Activated T-cell treated with anti-CD3 and anti-CD28 coated beads for 1 hour (primary cell): Measurements from ENCODE around the gene IER5L.
"Not testable (repeated sequence)": the region's sequence is repeated elsewhere in the genome, so short reads cannot be mapped to it uniquely, and the experiment has no call there.

Experiments used
- DNase-seq: peaks from one replicate; pipeline ENCODE4 v3.0.0-alpha.2; 2020; ENCODE audit warnings: low read depth

Gene IER5L

GRCh38 chr9:129202613-129203555 is 24.8 kb upstream of the IER5L start:
- peak; percentile 90 for DNase-seq

- no peak for DNase-seq
Observed at GRCh38 chr9:129201866-129202265, 23.8 kb upstream of the IER5L start.

DNA sequence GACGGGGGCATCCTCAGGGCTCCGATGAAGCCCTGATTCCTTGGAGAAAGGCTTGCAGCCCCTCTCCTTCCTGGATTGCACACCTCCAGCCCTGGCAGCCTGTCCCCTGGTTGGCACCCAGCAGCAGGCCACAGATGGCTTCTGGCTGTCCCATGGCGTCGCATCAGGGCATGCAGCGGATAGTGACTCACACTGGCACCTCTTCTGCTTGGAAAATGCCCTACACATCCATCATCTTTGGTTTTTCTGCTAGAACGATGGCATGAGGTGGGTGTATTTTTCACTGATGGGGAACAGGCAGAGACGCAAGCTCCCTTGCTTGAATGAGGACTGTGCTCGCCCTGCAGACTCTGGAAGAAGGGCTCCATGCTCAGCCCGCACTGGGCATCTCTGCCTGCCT is 23.2 kb upstream of the IER5L start:
- DNase-seq, result no peak

GRCh38 chr9:129200255-129200654 is 22.2 kb upstream of the IER5L start:
- no peak for DNase-seq

GRCh38 chr9:129199044-129199435 is 21.0 kb upstream of the IER5L start:
- no peak for DNase-seq

DNA sequence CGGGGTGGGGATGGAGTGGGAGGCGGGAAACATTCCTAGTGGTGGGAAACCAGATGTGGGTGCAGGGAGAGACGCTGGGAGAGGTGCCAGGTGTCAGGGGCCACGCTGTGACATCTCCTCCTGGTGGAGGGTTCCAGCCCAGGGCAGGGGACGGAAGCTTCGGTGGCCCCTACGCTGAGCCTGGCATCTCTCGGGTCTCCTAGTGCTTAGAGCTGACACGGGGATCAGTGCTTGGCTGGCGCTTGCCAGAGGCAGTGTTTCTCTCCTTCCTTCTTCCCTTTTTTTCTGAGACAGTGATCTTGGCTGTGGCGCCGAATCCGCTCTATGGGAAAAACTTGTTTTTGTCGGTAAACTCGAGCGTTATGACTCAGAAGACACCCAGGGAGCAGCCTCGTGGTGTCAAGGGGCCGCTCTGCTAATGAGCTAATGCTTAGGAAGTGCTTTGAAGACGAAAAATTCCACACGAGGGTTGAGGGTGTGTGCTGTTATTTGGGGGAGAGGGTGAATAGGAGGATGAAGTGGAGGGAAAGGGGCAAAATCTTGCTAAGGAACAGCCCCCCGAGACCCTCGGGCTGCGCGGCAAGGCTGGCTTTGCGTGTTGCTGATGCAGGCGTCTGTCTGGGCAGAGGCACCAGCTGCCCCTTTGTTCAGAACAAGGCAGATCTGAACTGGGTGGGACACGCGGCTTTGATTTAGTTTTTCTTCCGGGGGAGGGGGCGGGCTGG is 20.4 kb upstream of the IER5L start:
- DNase-seq, result no peak

DNA sequence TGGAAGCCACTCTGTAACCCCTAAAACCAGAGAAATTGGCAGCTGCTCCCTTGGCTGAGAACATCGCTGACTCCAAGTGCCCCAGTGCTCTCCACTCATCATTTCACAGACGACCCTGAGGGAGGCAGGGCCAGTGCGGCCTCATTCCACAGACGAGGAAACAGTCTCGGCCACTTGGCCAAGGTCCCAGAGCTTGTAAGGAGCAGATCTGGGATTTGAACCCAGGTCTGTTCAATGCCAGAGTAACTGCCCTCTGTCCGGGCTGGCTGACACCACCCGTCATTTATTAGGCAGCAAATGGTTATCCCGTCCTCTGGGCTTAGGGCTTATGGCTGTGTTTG is 19.9 kb upstream of the IER5L start:
- DNase-seq, result no peak

- not testable (repeated sequence) for DNase-seq
Observed at GRCh38 chr9:129197045-129197444, 19.0 kb upstream of the IER5L start.

- no peak for DNase-seq
Observed at GRCh38 chr9:129195606-129196005, 17.5 kb upstream of the IER5L start.

DNA sequence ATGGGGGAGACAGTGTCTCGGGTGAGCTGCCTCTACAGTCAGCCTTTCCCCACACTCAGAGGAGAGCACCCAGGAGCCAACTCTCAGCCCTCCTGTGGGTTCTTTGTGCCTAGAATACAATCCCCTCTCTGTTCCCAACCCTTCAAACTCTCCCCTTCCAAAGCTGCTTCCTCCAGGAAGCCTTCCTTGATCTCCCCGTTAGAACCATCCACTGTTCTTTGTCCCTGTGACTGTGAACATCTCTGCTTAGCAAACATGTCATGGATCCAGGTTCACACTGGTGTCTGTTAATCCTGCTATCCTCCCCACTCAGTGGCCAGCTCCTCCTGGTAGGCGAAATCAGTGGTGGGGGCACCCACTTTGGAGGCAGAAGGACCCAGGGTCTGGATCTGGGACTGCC is 16.2 kb upstream of the IER5L start:
- DNase-seq, result no peak

GRCh38 chr9:129193655-129194054 is 15.6 kb upstream of the IER5L start:
- no peak for DNase-seq

- no peak for DNase-seq
Observed at GRCh38 chr9:129191234-129191633, 13.2 kb upstream of the IER5L start.

DNA sequence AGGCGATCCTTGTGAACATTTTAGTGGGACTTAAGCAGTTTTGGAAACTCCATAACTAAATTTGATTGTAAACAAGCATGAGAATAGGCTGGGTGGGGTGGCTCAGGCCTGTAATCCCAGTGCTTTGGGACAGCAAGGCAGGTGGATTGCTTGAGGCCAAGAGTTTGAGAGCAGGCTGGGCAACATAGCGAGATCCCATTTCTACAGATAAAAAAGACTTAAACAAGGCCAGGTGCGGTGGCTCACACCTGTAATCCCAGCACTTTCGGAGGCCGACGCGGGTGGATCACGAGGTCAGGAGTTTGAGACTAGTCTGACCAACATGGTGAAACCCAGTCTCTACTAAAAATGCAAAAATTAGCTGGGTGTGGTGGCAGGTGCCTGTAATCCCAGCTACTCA is 11.9 kb upstream of the IER5L start:
- not testable (repeated sequence) for DNase-seq

DNA sequence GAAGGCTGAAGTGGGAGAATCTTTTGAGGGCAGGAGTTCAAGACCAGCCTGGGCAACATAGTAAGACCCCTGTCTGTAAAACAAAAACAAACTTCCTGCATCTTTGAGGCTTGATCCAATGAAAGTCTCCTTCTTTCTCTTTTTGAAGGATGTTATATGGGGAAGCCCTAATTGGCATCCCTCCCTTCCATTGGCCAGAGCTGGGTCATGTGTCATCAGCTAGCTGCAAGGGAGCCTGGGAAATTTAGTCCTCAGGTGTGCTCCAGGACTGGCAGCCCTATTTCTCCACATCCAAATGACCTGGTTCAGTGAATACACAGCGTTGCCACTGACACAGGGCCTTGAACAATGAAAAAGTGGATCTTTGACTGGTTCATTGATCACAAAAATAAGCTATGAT is 9.0 kb upstream of the IER5L start:
- no peak for DNase-seq

DNA sequence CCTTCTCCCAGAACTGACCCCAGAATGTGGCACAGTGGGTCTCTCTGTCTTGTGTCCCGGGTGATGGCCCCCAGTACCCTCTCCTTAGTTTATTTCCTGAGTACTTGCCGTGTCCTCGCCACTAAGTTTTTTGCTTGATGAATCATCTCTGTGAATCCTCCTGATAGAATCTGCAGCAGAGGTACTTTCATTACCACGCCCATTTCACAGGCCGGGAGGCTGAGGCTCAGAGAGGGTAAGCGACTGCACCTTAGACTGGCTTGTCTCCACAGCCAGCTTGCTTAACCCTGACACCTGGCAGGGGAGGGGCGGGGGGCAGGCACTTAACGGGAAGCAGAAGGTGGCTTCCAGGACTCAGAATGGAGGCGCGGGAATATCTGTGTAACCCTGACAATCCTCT is 7.9 kb upstream of the IER5L start:
- no peak for DNase-seq

GRCh38 chr9:129185402-129185801 is 7.3 kb upstream of the IER5L start:
- no peak for DNase-seq

- no peak for DNase-seq
Observed at GRCh38 chr9:129184596-129185122, 6.6 kb upstream of the IER5L start.

DNA sequence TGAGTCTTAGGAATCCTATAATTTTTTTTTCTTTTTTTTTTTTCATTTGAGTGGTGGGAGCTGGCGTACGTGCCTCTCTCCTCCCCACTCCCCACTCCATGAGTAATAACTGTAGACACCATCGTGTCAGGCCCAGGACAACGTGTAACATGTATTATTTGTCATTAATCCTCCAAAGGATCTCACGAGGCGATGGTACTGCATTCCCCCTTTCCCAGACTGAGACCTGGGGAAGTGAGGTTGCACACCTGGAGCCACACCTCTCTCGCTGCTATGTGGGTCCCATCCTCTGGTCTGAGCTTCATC is 6.1 kb upstream of the IER5L start:
- DNase-seq, result no peak

DNA sequence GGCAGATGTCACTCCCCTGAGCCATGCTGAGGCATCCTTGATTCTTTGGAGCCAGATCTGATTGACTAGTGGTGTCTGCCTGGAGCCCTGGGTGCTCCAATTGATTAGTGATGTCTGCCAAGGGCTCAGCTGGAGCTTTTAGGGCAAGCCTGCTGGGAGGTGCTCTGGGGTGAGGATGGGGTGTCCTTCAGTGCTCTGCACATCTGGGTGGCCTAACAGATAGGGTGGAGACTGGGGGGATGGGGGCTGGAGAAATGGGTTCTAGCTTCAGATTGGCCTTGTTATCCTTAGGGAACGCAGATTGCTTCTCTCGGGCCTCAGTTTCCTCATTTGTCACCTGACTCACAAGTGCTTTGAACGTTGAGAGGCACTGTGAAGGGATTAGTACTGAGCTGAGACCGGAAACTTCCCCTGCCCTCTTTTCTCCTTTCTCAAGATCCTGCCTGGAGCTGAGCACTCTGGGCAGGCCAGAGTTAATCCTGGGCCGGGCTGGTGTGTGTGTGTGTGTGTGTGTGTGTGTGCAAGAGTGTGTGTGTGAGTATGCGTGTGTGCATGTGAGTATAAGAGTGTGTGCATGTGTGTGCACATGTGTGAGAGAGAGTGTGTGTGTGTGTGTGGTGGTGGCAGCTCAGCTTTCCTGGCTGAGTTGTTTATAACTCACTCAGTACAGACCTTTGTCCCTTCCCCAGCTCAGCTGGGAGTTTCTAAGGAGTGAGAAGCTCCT is 5.6 kb upstream of the IER5L start:
- DNase-seq, result no peak

- no peak for DNase-seq
Observed at GRCh38 chr9:129182625-129183494, 4.8 kb upstream of the IER5L start.

GRCh38 chr9:129182122-129182521 is 4.1 kb upstream of the IER5L start:
- DNase-seq, result no peak

GRCh38 chr9:129181246-129181645 is 3.2 kb upstream of the IER5L start:
- no peak for DNase-seq
